Mesenchymal stem cell (in vitro differentiated cells and primary cell): Measurements from ENCODE around the gene RASD1.

Experiments used
- DNase-seq: peaks from one replicate; pipeline ENCODE4 v3.0.0-alpha.2; 2013
- H2AFZ ChIP-seq: one replicate; pipeline ENCODE4 v1.6.1; 2013; ENCODE audit warnings: low read depth, mild to moderate bottlenecking, control low read depth, inconsistent platforms, low read length, moderate library complexity
- H2AK5ac ChIP-seq: 2 replicates; pipeline ENCODE4 v1.6.1; 2013; ENCODE audit warnings: low read length, moderate library complexity, mild to moderate bottlenecking, inconsistent platforms; ENCODE audit not compliant: severe bottlenecking
- H2BK120ac ChIP-seq: one replicate; pipeline ENCODE4 v1.6.1; 2013; ENCODE audit warnings: low read depth, mild to moderate bottlenecking, inconsistent platforms, low read length, moderate library complexity
- H2BK12ac ChIP-seq, 2 experiments: one replicate each; pipeline ENCODE4 v1.6.1; 2013; ENCODE audit warnings: inconsistent platforms in 2 of 2, low read length in 2 of 2, mild to moderate bottlenecking in 2 of 2, moderate library complexity in 2 of 2, control low read depth in 1 of 2
- H2BK15ac ChIP-seq: one replicate; pipeline ENCODE4 v1.6.1; 2013; ENCODE audit warnings: mild to moderate bottlenecking, low read depth, inconsistent platforms; ENCODE audit not compliant: poor library complexity, severe bottlenecking
- H2BK5ac ChIP-seq: 2 replicates; pipeline ENCODE4 v1.6.1; 2013; ENCODE audit warnings: low read depth, mild to moderate bottlenecking, low read length, control low read depth, inconsistent platforms; ENCODE audit not compliant: poor library complexity, severe bottlenecking
- H3K14ac ChIP-seq, 2 experiments: one replicate each; pipeline ENCODE4 v1.6.1; 2013; ENCODE audit warnings: inconsistent platforms in 2 of 2, low read length in 2 of 2, control low read depth in 1 of 2, mild to moderate bottlenecking in 1 of 2, moderate library complexity in 1 of 2
- H3K18ac ChIP-seq, 2 experiments: one replicate each; pipeline ENCODE4 v1.6.1; 2013; ENCODE audit warnings: inconsistent platforms in 2 of 2, low read length in 2 of 2, control low read depth in 1 of 2, low read depth in 1 of 2, mild to moderate bottlenecking in 1 of 2
- H3K23ac ChIP-seq, 2 experiments: one replicate each; pipeline ENCODE4 v1.6.1; 2013; ENCODE audit warnings: inconsistent platforms in 2 of 2, low read length in 2 of 2, mild to moderate bottlenecking in 2 of 2, moderate library complexity in 2 of 2, control low read depth in 1 of 2
- H3K27ac ChIP-seq: 2 replicates; pipeline ENCODE4 v1.5.1; 2013; ENCODE audit warnings: mild to moderate bottlenecking, moderate library complexity, low read length, control low read depth, inconsistent platforms; ENCODE audit not compliant: poor library complexity, severe bottlenecking
- H3K27me3 ChIP-seq, 2 experiments: 2 replicates each; pipeline versions ENCODE4 v1.6.1 to v1.7.0; 2013; ENCODE audit warnings: low read length in 2 of 2, mild to moderate bottlenecking in 2 of 2, moderate library complexity in 2 of 2, control low read depth in 1 of 2, inconsistent platforms in 1 of 2; ENCODE audit not compliant: control insufficient read depth in 1 of 2, insufficient read depth in 1 of 2
- H3K36me3 ChIP-seq, 2 experiments: 2 replicates each; pipeline versions ENCODE4 v1.6.1 to v1.7.0; 2013; ENCODE audit warnings: low read length in 2 of 2, control low read depth in 1 of 2, inconsistent platforms in 1 of 2, low read depth in 1 of 2, mild to moderate bottlenecking in 1 of 2; ENCODE audit not compliant: insufficient read depth in 2 of 2, control insufficient read depth in 1 of 2
- H3K4ac ChIP-seq, 2 experiments: one replicate each; pipeline ENCODE4 v1.6.1; 2013; ENCODE audit warnings: inconsistent platforms in 2 of 2, low read length in 2 of 2, mild to moderate bottlenecking in 2 of 2, moderate library complexity in 2 of 2, control low read depth in 1 of 2, low read depth in 1 of 2
- H3K4me1 ChIP-seq: 2 replicates; pipeline ENCODE4 v1.6.1; 2013; ENCODE audit warnings: low read depth, low read length, control low read depth; ENCODE audit not compliant: control insufficient read depth, insufficient read depth
- H3K4me2 ChIP-seq: 2 replicates; pipeline ENCODE4 v1.6.1; 2013; ENCODE audit warnings: low read length, mild to moderate bottlenecking, inconsistent platforms; ENCODE audit not compliant: poor library complexity, severe bottlenecking
- H3K4me3 ChIP-seq, 2 experiments: 2 replicates each; pipeline versions ENCODE4 v1.5.1 to v1.7.0; 2013; ENCODE audit warnings: low read length in 2 of 2, mild to moderate bottlenecking in 2 of 2, control low read depth in 1 of 2, low read depth in 1 of 2; ENCODE audit not compliant: insufficient read depth in 1 of 2
- H3K79me1 ChIP-seq: replicated peaks from 2 replicates; pipeline ENCODE4 v1.6.1; 2013; ENCODE audit warnings: mild to moderate bottlenecking, control low read depth, low read length, inconsistent platforms; ENCODE audit not compliant: poor library complexity, severe bottlenecking
- H3K9ac ChIP-seq: 2 replicates; pipeline ENCODE4 v1.7.0; 2013; ENCODE audit warnings: mild to moderate bottlenecking, low read length, moderate library complexity
- H3K9me3 ChIP-seq: 2 replicates; pipeline ENCODE4 v1.7.0; 2013; ENCODE audit warnings: mild to moderate bottlenecking, low read length; ENCODE audit not compliant: control insufficient read depth
- H4K8ac ChIP-seq: one replicate; pipeline ENCODE4 v1.6.1; 2013; ENCODE audit warnings: inconsistent platforms, mild to moderate bottlenecking, low read length, moderate library complexity
- H4K91ac ChIP-seq: one replicate; pipeline ENCODE4 v1.6.1; 2013; ENCODE audit warnings: mild to moderate bottlenecking, low read length, inconsistent platforms
- WGBS: methylation state at CpG from one replicate; pipeline ENCODE4 v1.1.7; 2013; ENCODE audit warnings: mixed read lengths; 5-methylcytosine and 5-hydroxymethylcytosine counted together

Gene RASD1

GRCh38 chr17:17520599-17521232 lies 24.5 kb upstream of the RASD1 start:
- Histone ChIP-seq H2BK5ac (no peak overlapping the region), H3K4ac (no peak overlapping the region), H3K36me3 (peaks cover 3 to 30% of the 10 kb centered on the region in 2 experiments), H2BK12ac (no peak overlapping the region), H3K4me3 (no peak overlapping the region), H2AK5ac (no peak overlapping the region), H3K18ac (no peak overlapping the region), H3K4me2 (no peak overlapping the region), H3K79me1 (no peaks in the 10 kb centered on the region), H3K4me1 (peaks cover 16% of the 10 kb centered on the region), H4K8ac (no peak overlapping the region), H3K27ac (no peak overlapping the region), H3K9me3 (no peaks in the 10 kb centered on the region), H3K14ac (no peak overlapping the region), H2BK15ac (no peak overlapping the region), H2AFZ (no peak overlapping the region), H3K9ac (no peak overlapping the region), H2BK120ac (no peak overlapping the region), H3K27me3 (peaks cover 4 to 8% of the 10 kb centered on the region in 2 experiments), H4K91ac (no peak overlapping the region), H3K23ac (no peak overlapping the region)
- 88% methylated on average over 22 of the region's 22 CpGs for WGBS
- DNase-seq: no peak

GRCh38 chr17:17519886-17520285 lies 23.7 kb upstream of the RASD1 start:
- Histone ChIP-seq H4K91ac (no peak overlapping the region), H2AFZ (no peak overlapping the region), H3K27me3 (peaks cover 4 to 8% of the 10 kb centered on the region in 2 experiments), H3K4me1 (peaks cover 22% of the 10 kb centered on the region), H3K23ac (no peak overlapping the region), H3K27ac (no peak overlapping the region), H3K18ac (no peak overlapping the region), H2BK120ac (no peak overlapping the region), H2BK12ac (no peak overlapping the region), H3K4me3 (no peak overlapping the region), H2BK5ac (no peak overlapping the region), H3K14ac (no peak overlapping the region), H3K4me2 (no peak overlapping the region), H3K9ac (no peak overlapping the region), H3K79me1 (no peaks in the 10 kb centered on the region), H2BK15ac (no peak overlapping the region), H3K4ac (no peak overlapping the region), H3K9me3 (no peaks in the 10 kb centered on the region), H4K8ac (no peak overlapping the region), H2AK5ac (no peak overlapping the region), H3K36me3 (peaks cover 3 to 30% of the 10 kb centered on the region in 2 experiments)
- DNase-seq: no peak
- 90% methylated on average over 9 of the region's 10 CpGs for WGBS

DNA sequence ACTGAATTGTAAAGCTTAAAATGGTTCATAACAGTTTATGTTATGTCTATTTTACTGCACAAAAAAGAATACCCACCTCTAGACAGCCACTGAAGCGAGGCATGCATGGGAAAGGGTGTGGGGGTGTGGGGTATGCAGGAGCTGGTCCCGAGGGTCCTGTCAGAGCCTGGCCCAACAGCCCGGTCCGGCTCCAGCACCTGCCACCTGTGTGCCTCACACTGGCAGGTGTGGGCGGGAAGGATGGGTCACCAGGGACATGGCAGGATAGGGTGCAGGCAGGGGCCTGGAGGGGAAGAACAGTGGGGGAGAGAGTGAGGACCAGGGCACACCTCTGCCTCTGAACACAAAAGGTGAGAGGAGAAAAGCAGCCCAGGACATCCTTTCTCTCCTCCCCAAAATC lies 22.8 kb upstream of the RASD1 start:
- peak overlapping the region in 1 of 2 experiments; percentile 19 for H3K14ac ChIP-seq
- H3K79me1 ChIP-seq: no peaks in the 10 kb centered on the region
- no peak overlapping the region for H2BK5ac ChIP-seq
- no peak overlapping the region for H3K4ac ChIP-seq
- H3K27me3 ChIP-seq: peaks cover 4 to 8% of the 10 kb centered on the region in 2 experiments
- DNase-seq: no peak
- no peak overlapping the region for H3K27ac ChIP-seq
- H4K8ac ChIP-seq: no peak overlapping the region
- H3K23ac ChIP-seq: no peak overlapping the region
- no peak overlapping the region for H3K9ac ChIP-seq
- no peak overlapping the region for H3K4me3 ChIP-seq
- no peak overlapping the region for H3K18ac ChIP-seq
- H4K91ac ChIP-seq: no peak overlapping the region
- H2AK5ac ChIP-seq: no peak overlapping the region
- H2BK12ac ChIP-seq: no peak overlapping the region
- no peak overlapping the region for H2AFZ ChIP-seq
- no peak overlapping the region for H2BK120ac ChIP-seq
- no peaks in the 10 kb centered on the region for H3K9me3 ChIP-seq
- 83% methylated on average over 5 of the region's 5 CpGs for whole genome bisulfite sequencing
- peaks cover 29% of the 10 kb centered on the region for H3K4me1 ChIP-seq
- no peak overlapping the region for H3K4me2 ChIP-seq
- peaks cover 3 to 30% of the 10 kb centered on the region in 2 experiments for H3K36me3 ChIP-seq
- no peak overlapping the region for H2BK15ac ChIP-seq

GRCh38 chr17:17518014-17518413 lies 21.8 kb upstream of the RASD1 start:
- H2BK15ac ChIP-seq: no peak overlapping the region
- H3K14ac ChIP-seq: no peak overlapping the region
- H3K9ac ChIP-seq: no peak overlapping the region
- no peaks in the 10 kb centered on the region for H3K9me3 ChIP-seq
- H3K4ac ChIP-seq: no peak overlapping the region
- H4K8ac ChIP-seq: no peak overlapping the region
- H3K4me3 ChIP-seq: no peak overlapping the region
- H3K4me2 ChIP-seq: no peak overlapping the region
- peaks cover 24% of the 10 kb centered on the region for H3K4me1 ChIP-seq
- no peak overlapping the region for H2BK5ac ChIP-seq
- H3K18ac ChIP-seq: no peak overlapping the region
- DNase-seq: no peak
- H2BK12ac ChIP-seq: no peak overlapping the region
- H4K91ac ChIP-seq: no peak overlapping the region
- no peak overlapping the region for H3K23ac ChIP-seq
- WGBS: 81% methylated on average over 15 of the region's 15 CpGs
- peaks cover 4 to 8% of the 10 kb centered on the region in 2 experiments for H3K27me3 ChIP-seq
- no peak overlapping the region for H3K27ac ChIP-seq
- H3K79me1 ChIP-seq: no peaks in the 10 kb centered on the region
- H3K36me3 ChIP-seq: peaks cover 3 to 30% of the 10 kb centered on the region in 2 experiments
- H2BK120ac ChIP-seq: no peak overlapping the region
- no peak overlapping the region for H2AFZ ChIP-seq
- H2AK5ac ChIP-seq: no peak overlapping the region
